Hepatocyte (in vitro differentiated cells): ENCODE data around the gene ECHDC3. TPM values are rescaled to one million over a fixed set of nuclear protein-coding genes. Genes with fewer than 3 reads are reported as not detected.

ENCODE experiments used
- DNase-seq: peaks from one replicate; pipeline ENCODE4 v3.0.0-alpha.2; 2016; ENCODE audit warnings: low spot score
- H2AFZ ChIP-seq: fragments of 200-600 bp; sonication (generic); 2 replicates; pipeline ENCODE4 v1.6.0; 2016; ENCODE audit warnings: antibody characterized with exemption, mild to moderate bottlenecking
- H3K27ac ChIP-seq: fragments of 200-600 bp; sonication (generic); 2 replicates; pipeline ENCODE4 v1.5.1; 2016; ENCODE audit warnings: mild to moderate bottlenecking
- H3K27me3 ChIP-seq: fragments of 200-600 bp; sonication (generic); 2 replicates; pipeline ENCODE4 v1.6.1; 2016
- H3K36me3 ChIP-seq: fragments of 200-600 bp; sonication (generic); replicated peaks from 2 replicates; pipeline ENCODE4 v1.5.1; 2016; ENCODE audit warnings: low read depth; ENCODE audit not compliant: insufficient read depth
- H3K4me1 ChIP-seq: fragments of 200-600 bp; sonication (generic); 2 replicates; pipeline ENCODE4 v1.5.1; 2016; ENCODE audit warnings: mild to moderate bottlenecking, moderate library complexity; ENCODE audit not compliant: insufficient read depth
- H3K4me2 ChIP-seq: fragments of 200-600 bp; sonication (generic); 2 replicates; pipeline ENCODE4 v1.6.0; 2016
- H3K4me3 ChIP-seq: fragments of 200-600 bp; sonication (generic); 2 replicates; pipeline ENCODE4 v1.5.1; 2016; ENCODE audit warnings: mild to moderate bottlenecking
- H3K79me2 ChIP-seq: fragments of 200-600 bp; sonication (generic); 2 replicates; pipeline ENCODE4 v1.6.0; 2017; ENCODE audit warnings: mild to moderate bottlenecking
- H3K9me2 ChIP-seq: fragments of 200-600 bp; sonication (generic); replicated peaks from 2 replicates; pipeline ENCODE4 v1.6.0; 2017; ENCODE audit warnings: mild to moderate bottlenecking; ENCODE audit not compliant: insufficient read depth
- H3K9me3 ChIP-seq: fragments of 200-600 bp; sonication (generic); 2 replicates; pipeline ENCODE4 v1.5.1; 2016; ENCODE audit warnings: low read depth, mild to moderate bottlenecking
- H4K20me1 ChIP-seq: fragments of 200-600 bp; sonication (generic); 2 replicates; pipeline ENCODE4 v1.6.0; 2016; ENCODE audit warnings: mild to moderate bottlenecking; ENCODE audit not compliant: insufficient read depth, poor library complexity, severe bottlenecking
- CTCF ChIP-seq: fragments of 200-600 bp; sonication (generic); IDR thresholded peaks from 2 replicates; pipeline ENCODE4 v1.5.1; 2016; ENCODE audit warnings: antibody characterized with exemption, mild to moderate bottlenecking; ENCODE audit not compliant: poor library complexity
- EZH2 ChIP-seq: fragments of 200-600 bp; sonication (generic); IDR thresholded peaks from 2 replicates; pipeline ENCODE4 v1.6.1; 2016; ENCODE audit warnings: antibody characterized with exemption, mild to moderate bottlenecking, borderline replicate concordance
- EZH2phosphoT487 ChIP-seq: fragments of 200-600 bp; sonication (generic); IDR thresholded peaks from one replicate; pipeline ENCODE4 v1.6.1; 2018; ENCODE audit warnings: antibody characterized with exemption, mild to moderate bottlenecking, low read depth, moderate library complexity; ENCODE audit not compliant: unreplicated experiment, severe bottlenecking
- WGBS: methylation state at CpG from one replicate; pipeline ENCODE4 v1.1.6; 2016; ENCODE audit warnings: low lambda C conversion rate; ENCODE audit errors: missing lambda C conversion rate; 5-methylcytosine and 5-hydroxymethylcytosine counted together
- polyA plus RNA-seq: library from polyadenylated mRNA; unstranded; fragments of >200 nt; fragmentation: Nextera tagmentation; extraction: Ambion mirVana; gene quantifications from 2 replicates; pipeline ENCODE4 v1.2.1, GENCODE V29; 2016
- total RNA-seq: library from RNA; depleted of rRNA; stranded (reverse); fragments of >200 nt; gene quantifications from 2 replicates; pipeline ENCODE4 v1.2.3, GENCODE V29; 2014

The ECHDC3 gene
- total and polyA plus RNA-seq, 2 experiments from 2014 or later: 13.2 to 14.8 TPM

- Histone ChIP-seq H2AFZ (no peak overlapping the region), H3K36me3 (no peaks in the 10 kb centered on the region), H3K9me2 (no peaks in the 10 kb centered on the region), H3K27ac (no peak overlapping the region), H3K27me3 (no peaks in the 10 kb centered on the region), H3K9me3 (no peaks in the 10 kb centered on the region), H3K4me1 (no peaks in the 10 kb centered on the region), H4K20me1 (no peaks in the 10 kb centered on the region), H3K79me2 (no peaks in the 10 kb centered on the region), H3K4me3 (no peak overlapping the region), H3K4me2 (no peak overlapping the region)
- 90% methylated on average over 6 of the region's 6 CpGs for WGBS
- DNase-seq: no peak
- TF ChIP-seq EZH2phosphoT487: no peak
- TF ChIP-seq CTCF: no peak
- no peak for TF ChIP-seq EZH2
These were observed 44.3 kb upstream of the ECHDC3 start for GRCh38 chr10:11697718-11698527.

DNA sequence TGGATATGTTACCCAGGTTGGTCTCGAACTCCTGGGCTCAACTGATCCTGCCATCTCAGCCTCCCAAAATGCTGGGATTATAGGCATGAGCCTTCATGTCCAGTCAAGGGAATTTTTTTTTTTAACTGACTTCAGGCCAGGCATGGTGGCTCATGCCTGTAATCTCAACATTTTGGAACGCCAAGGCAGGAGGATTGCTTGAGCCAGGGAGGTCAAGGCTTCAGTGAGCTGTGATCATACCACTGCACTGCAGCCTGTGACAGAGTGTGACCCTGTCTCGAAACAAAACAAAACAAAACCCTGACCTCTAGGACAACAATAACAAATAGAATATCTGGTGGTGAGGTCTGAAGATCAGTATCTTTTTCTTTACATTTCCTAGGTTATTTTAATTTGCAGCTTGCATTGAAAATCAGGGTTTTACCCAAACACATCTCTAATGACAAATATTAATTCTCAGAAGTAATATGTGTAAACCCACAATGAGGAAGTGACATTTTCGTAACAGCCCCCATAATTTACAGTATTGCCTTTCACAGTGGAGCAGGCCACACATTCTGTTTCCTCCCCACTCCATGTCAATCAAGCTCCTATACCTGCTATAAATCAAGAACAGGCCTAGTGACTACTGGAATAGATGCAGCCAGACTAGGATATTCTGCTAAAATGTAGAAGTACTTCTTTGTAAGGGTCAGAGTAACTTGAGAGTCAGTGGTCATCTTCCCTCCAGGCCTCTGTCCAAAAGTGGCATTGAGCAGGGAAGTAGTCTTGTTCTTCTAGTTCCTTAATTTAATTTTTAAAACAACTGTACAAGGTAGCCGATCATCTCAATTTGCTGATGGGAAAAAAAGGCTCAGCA lies 43.3 kb upstream of the ECHDC3 start:
- TF ChIP-seq EZH2phosphoT487 (no peak), EZH2 (no peak), CTCF (no peak)
- no peaks in the 10 kb centered on the region for H3K9me2 ChIP-seq
- no peaks in the 10 kb centered on the region for H4K20me1 ChIP-seq
- DNase-seq: no peak
- H3K4me1 ChIP-seq: no peaks in the 10 kb centered on the region
- H3K36me3 ChIP-seq: no peaks in the 10 kb centered on the region
- H3K27me3 ChIP-seq: no peaks in the 10 kb centered on the region
- WGBS: 75% methylated on average over 5 of the region's 5 CpGs
- H3K27ac ChIP-seq: peak overlapping the region; percentile 55
- H3K9me3 ChIP-seq: no peaks in the 10 kb centered on the region
- no peaks in the 10 kb centered on the region for H3K79me2 ChIP-seq
- no peak overlapping the region for H2AFZ ChIP-seq
- H3K4me2 ChIP-seq: no peak overlapping the region
- no peak overlapping the region for H3K4me3 ChIP-seq

- TF ChIP-seq EZH2 (no peak), EZH2phosphoT487 (no peak), CTCF (no peak)
- Histone ChIP-seq H3K36me3 (no peaks in the 10 kb centered on the region), H3K9me2 (no peaks in the 10 kb centered on the region), H3K4me1 (no peaks in the 10 kb centered on the region), H2AFZ (no peak overlapping the region), H3K9me3 (no peaks in the 10 kb centered on the region), H3K27me3 (no peaks in the 10 kb centered on the region), H3K4me2 (no peak overlapping the region), H3K4me3 (no peak overlapping the region), H4K20me1 (no peaks in the 10 kb centered on the region), H3K79me2 (no peaks in the 10 kb centered on the region), H3K27ac (peak overlapping the region; percentile 55)
- 69% methylated on average over 14 of the region's 14 CpGs for WGBS
- DNase-seq: peak; percentile 29
These were observed 42.6 kb upstream of the ECHDC3 start for GRCh38 chr10:11699550-11700097.
